ENCODE results near the gene UBAC2.

DNA sequence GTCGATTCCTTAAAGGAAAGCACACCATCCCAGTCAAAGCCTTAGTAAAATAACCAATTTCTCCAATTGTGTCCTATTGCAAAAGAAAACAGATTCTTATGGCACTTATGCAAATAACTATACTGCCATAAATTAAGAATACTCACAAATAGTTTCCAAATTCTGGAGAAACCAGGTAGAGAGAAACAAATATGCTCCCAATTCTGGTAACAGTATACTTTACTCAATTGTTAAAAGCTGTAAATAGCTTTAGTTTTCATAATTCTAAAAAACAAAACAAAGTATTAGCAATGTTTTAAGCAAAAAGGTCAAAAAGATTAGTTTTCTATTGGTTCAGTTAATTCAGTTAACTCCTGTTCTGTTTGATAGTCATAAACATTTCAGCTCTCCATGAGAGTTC, 18.2 kb upstream of the UBAC2 start:
- TF ChIP-seq POLR2A (IDR thresholded peaks at IDR 0.05) = no peak
- TF ChIP-seq, protein P1, sequence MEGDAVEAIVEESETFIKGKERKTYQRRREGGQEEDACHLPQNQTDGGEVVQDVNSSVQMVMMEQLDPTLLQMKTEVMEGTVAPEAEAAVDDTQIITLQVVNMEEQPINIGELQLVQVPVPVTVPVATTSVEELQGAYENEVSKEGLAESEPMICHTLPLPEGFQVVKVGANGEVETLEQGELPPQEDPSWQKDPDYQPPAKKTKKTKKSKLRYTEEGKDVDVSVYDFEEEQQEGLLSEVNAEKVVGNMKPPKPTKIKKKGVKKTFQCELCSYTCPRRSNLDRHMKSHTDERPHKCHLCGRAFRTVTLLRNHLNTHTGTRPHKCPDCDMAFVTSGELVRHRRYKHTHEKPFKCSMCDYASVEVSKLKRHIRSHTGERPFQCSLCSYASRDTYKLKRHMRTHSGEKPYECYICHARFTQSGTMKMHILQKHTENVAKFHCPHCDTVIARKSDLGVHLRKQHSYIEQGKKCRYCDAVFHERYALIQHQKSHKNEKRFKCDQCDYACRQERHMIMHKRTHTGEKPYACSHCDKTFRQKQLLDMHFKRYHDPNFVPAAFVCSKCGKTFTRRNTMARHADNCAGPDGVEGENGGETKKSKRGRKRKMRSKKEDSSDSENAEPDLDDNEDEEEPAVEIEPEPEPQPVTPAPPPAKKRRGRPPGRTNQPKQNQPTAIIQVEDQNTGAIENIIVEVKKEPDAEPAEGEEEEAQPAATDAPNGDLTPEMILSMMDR (IDR thresholded peaks at IDR 0.05) = no peak
